Colonic mucosa (tissue), 4 donors: ENCODE measurements around the gene DIPK1C. TPM values are rescaled to one million over a fixed set of nuclear protein-coding genes. Genes with fewer than 3 reads are reported as not detected.

Source experiments
- DNase-seq: peaks from one replicate; pipeline ENCODE4 v3.0.0-alpha.2; 2020
- H3K27ac ChIP-seq: fragments of 200-600 bp; one replicate; pipeline ENCODE4 v1.8.0; 2021
- H3K27me3 ChIP-seq: fragments of 200-600 bp; one replicate; pipeline ENCODE4 v1.8.0; 2021
- H3K36me3 ChIP-seq: fragments of 200-600 bp; one replicate; pipeline ENCODE4 v1.8.0; 2021
- H3K4me1 ChIP-seq: fragments of 200-600 bp; one replicate; pipeline ENCODE4 v1.8.0; 2021; ENCODE audit warnings: mild to moderate bottlenecking
- H3K4me3 ChIP-seq: fragments of 200-600 bp; one replicate; pipeline ENCODE4 v1.8.0; 2021
- H3K9ac ChIP-seq, 2 donors: one replicate each; pipeline ENCODE4 v1.7.0; 2013; ENCODE audit warnings: control low read depth in 2 of 2, low read depth in 2 of 2, low read length in 2 of 2
- H3K9me3 ChIP-seq: fragments of 200-600 bp; one replicate; pipeline ENCODE4 v1.8.0; 2021
- CTCF ChIP-seq: fragments of 200-600 bp; IDR thresholded peaks from one replicate; pipeline ENCODE4 v1.8.0; 2022; ENCODE audit warnings: antibody characterized with exemption, mild to moderate bottlenecking
- intact Hi-C: fragments of 100-400 bp; cut with DNase I; formaldehyde crosslinking; loops from one replicate; pipeline ENCODE4 v1.14.1; 2022
- total RNA-seq, 2 donors: library from RNA; stranded (reverse); fragmentation: NEBNext Ultra II Directional in 1 of 2; extraction: Animal tissue kit (Norgen Biotek cat#: 25700) in 1 of 2; gene quantifications; one replicate each; pipeline ENCODE4 v1.2.1, GENCODE V29; 2021
- donor health status: healthy.
- donor health status: DM: no; HTN: no; CAD: no.
- donor health status: DM: no; HTN: no; CAD: no.

The DIPK1C gene
- total RNA-seq, 2 donors from 2014 or later = 0.24 TPM; not detected in 1

GRCh38 chr18:74489676-74490075 is 32.6 kb upstream of the DIPK1C start:
- no peak overlapping the region for H3K9ac ChIP-seq
- intact Hi-C loops = loop anchor here (10.0 kb wide), 1 partner anchor 295 kb away; no protein-coding TSS in a partner anchor
- no peaks in the 10 kb centered on the region for H3K36me3 ChIP-seq
- no peaks in the 10 kb centered on the region for H3K9me3 ChIP-seq
- no peak overlapping the region for H3K4me3 ChIP-seq
- no peak overlapping the region for H3K27ac ChIP-seq
- no peak for DNase-seq
- no peaks in the 10 kb centered on the region for H3K4me1 ChIP-seq
- no peak for TF ChIP-seq CTCF
- no peaks in the 10 kb centered on the region for H3K27me3 ChIP-seq

- no peak overlapping the region for H3K27ac ChIP-seq
- no peaks in the 10 kb centered on the region for H3K4me1 ChIP-seq
- TF ChIP-seq CTCF = no peak
- H3K4me3 ChIP-seq = no peak overlapping the region
- H3K36me3 ChIP-seq = no peaks in the 10 kb centered on the region
- intact Hi-C loops = no loop called here
- no peaks in the 10 kb centered on the region for H3K27me3 ChIP-seq
- no peak overlapping the region for H3K9ac ChIP-seq
- DNase-seq = no peak
- H3K9me3 ChIP-seq = no peaks in the 10 kb centered on the region
Observed at GRCh38 chr18:74488864-74489263, 31.8 kb upstream of the DIPK1C start.

GRCh38 chr18:74488354-74488753 is 31.2 kb upstream of the DIPK1C start:
- H3K4me1 ChIP-seq = no peaks in the 10 kb centered on the region
- no peaks in the 10 kb centered on the region for H3K36me3 ChIP-seq
- no peak for TF ChIP-seq CTCF
- DNase-seq = no peak
- H3K9me3 ChIP-seq = no peaks in the 10 kb centered on the region
- intact Hi-C loops = no loop called here
- no peak overlapping the region for H3K4me3 ChIP-seq
- H3K27me3 ChIP-seq = no peaks in the 10 kb centered on the region
- H3K9ac ChIP-seq = no peak overlapping the region
- H3K27ac ChIP-seq = no peak overlapping the region

GRCh38 chr18:74486119-74486849 is 29.2 kb upstream of the DIPK1C start:
- H3K27ac ChIP-seq = no peak overlapping the region
- no peak overlapping the region for H3K4me3 ChIP-seq
- H3K9me3 ChIP-seq = no peaks in the 10 kb centered on the region
- no peaks in the 10 kb centered on the region for H3K36me3 ChIP-seq
- H3K27me3 ChIP-seq = no peaks in the 10 kb centered on the region
- DNase-seq = no peak
- TF ChIP-seq CTCF = no peak
- H3K9ac ChIP-seq = no peak overlapping the region
- intact Hi-C loops = no loop called here
- H3K4me1 ChIP-seq = no peaks in the 10 kb centered on the region

GRCh38 chr18:74482697-74483096 is 25.6 kb upstream of the DIPK1C start:
- no peak overlapping the region for H3K27ac ChIP-seq
- no peaks in the 10 kb centered on the region for H3K36me3 ChIP-seq
- no peak overlapping the region for H3K4me3 ChIP-seq
- H3K4me1 ChIP-seq = no peaks in the 10 kb centered on the region
- no peak for DNase-seq
- no peak overlapping the region for H3K9ac ChIP-seq
- H3K9me3 ChIP-seq = no peaks in the 10 kb centered on the region
- intact Hi-C loops = no loop called here
- no peaks in the 10 kb centered on the region for H3K27me3 ChIP-seq
- no peak for TF ChIP-seq CTCF
